GM12891 (cell line): ENCODE results near the gene ENTPD8.
"Not testable (repeated sequence)": the region's sequence is repeated elsewhere in the genome, so short reads cannot be mapped to it uniquely, and the experiment has no call there.

Experiments
- DNase-seq: peaks from one replicate; pipeline ENCODE4 v3.0.0; 2011; ENCODE audit warnings: low spot score; ENCODE audit not compliant: insufficient read length
- FAIRE-seq: peaks from 2 replicates; lab custom pipeline; 2011; peaks lifted over from hg19 to GRCh38; lab: Jason Lieb, UNC
- PAX5 ChIP-seq: IDR thresholded peaks from 2 replicates; pipeline ENCODE4 v1.6.1; 2011; ENCODE audit warnings: low read length, moderate library complexity, mild to moderate bottlenecking; ENCODE audit not compliant: insufficient read depth, severe bottlenecking
- POLR2A ChIP-seq: IDR thresholded peaks from 2 replicates; pipeline ENCODE4 v1.6.1; 2011; ENCODE audit warnings: low read depth, low read length, control low read depth
- POLR2AphosphoS5 ChIP-seq: IDR thresholded peaks from 2 replicates; pipeline ENCODE4 v1.6.1; 2011; ENCODE audit warnings: low read depth, low read length, control low read depth
- POU2F2 ChIP-seq: IDR thresholded peaks from 2 replicates; pipeline ENCODE4 v1.6.1; 2011; ENCODE audit warnings: low read depth, mild to moderate bottlenecking, control low read depth, low read length, moderate library complexity
- SPI1 ChIP-seq: IDR thresholded peaks from 2 replicates; pipeline ENCODE4 v1.6.1; 2011; ENCODE audit warnings: low read depth, low read length, control low read depth
- TAF1 ChIP-seq: IDR thresholded peaks from 2 replicates; pipeline ENCODE4 v1.6.1; 2011; ENCODE audit warnings: low read depth, low read length, control low read depth

ENTPD8 gene

GRCh38 chr9:137415451-137415850, 25.7 kb downstream of the ENTPD8 start:
- TF ChIP-seq POU2F2, result no peak
- no peak for TF ChIP-seq SPI1
- TF ChIP-seq TAF1, result no peak
- TF ChIP-seq PAX5, result no peak
- no peak for TF ChIP-seq POLR2AphosphoS5
- TF ChIP-seq POLR2A, result no peak
- no peak for DNase-seq
- FAIRE-seq, result no peak

DNA sequence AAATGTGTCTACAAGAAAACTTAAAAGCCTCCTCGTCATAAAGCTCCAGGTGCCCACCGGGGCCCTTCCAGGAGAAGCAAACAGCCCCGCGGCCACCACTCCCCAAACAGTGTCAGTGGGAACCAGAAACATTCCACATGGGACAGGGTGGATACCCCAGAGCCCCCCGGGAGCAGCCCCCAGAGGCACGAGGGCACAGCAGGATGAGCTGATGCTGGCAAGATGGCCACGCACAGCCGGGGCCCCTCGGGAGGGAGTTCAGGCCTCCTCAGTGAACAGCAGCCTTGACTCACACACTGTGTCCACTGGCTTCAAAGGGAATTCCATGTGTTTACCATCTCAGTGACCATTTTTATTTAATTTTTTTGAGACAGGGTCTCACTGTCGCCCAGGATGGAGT, 28.7 kb downstream of the ENTPD8 start:
- no peak for DNase-seq
- TF ChIP-seq TAF1 (no peak), PAX5 (no peak), POLR2AphosphoS5 (no peak), POU2F2 (no peak), SPI1 (no peak), POLR2A (no peak)
- no peak for FAIRE-seq

GRCh38 chr9:137411645-137412380, 29.3 kb downstream of the ENTPD8 start:
- FAIRE-seq (peak; percentile 85), DNase-seq (peak; percentile 88)

GRCh38 chr9:137411260-137411644, 29.9 kb downstream of the ENTPD8 start:
- DNase-seq, result no peak
- TF ChIP-seq TAF1 (no peak), PAX5 (no peak), POU2F2 (no peak), POLR2A (no peak), SPI1 (no peak), POLR2AphosphoS5 (no peak)
- FAIRE-seq, result no peak

More at GRCh38 chr9:137411645-137412380, 29.3 kb downstream of the ENTPD8 start:
- TF ChIP-seq TAF1 (no peak), POLR2A (no peak), PAX5 (no peak), SPI1 (no peak)

- no peak for TF ChIP-seq POLR2AphosphoS5
- no peak for TF ChIP-seq POU2F2
- TF ChIP-seq TAF1, result no peak
- TF ChIP-seq PAX5, result no peak
- no peak for TF ChIP-seq POLR2A
- TF ChIP-seq SPI1, result no peak
- FAIRE-seq, result no peak
- DNase-seq, result no peak
Measured at GRCh38 chr9:137410891-137411249, 30.3 kb downstream of the ENTPD8 start.

- not testable (repeated sequence) for DNase-seq, FAIRE-seq
Measured at GRCh38 chr9:137410236-137410890, 30.8 kb downstream of the ENTPD8 start.

DNA sequence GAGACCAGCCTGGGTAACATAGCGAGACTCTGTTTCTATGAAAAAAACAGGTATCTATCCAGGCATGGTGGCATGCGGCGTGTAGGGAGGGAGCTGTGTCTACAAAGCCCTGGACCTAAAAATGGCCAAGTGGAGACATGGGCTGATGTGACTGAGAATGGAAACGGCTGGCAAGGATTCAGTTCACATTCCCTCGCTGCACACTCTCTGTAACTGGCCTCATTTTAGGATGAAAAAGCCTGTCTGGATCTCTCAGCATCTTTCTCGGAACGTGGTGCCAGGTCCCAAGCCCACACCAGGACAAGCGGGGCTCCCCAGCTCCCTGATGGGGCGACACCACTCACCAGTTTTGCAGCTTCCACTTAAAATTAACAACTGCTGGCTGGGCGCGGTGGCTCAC, 31.6 kb downstream of the ENTPD8 start:
- no peak for TF ChIP-seq POLR2A
- TF ChIP-seq POLR2AphosphoS5, result no peak
- no peak for TF ChIP-seq PAX5
- TF ChIP-seq TAF1, result no peak
- TF ChIP-seq SPI1, result no peak
- no peak for TF ChIP-seq POU2F2
- DNase-seq, result no peak
- no peak for FAIRE-seq

DNA sequence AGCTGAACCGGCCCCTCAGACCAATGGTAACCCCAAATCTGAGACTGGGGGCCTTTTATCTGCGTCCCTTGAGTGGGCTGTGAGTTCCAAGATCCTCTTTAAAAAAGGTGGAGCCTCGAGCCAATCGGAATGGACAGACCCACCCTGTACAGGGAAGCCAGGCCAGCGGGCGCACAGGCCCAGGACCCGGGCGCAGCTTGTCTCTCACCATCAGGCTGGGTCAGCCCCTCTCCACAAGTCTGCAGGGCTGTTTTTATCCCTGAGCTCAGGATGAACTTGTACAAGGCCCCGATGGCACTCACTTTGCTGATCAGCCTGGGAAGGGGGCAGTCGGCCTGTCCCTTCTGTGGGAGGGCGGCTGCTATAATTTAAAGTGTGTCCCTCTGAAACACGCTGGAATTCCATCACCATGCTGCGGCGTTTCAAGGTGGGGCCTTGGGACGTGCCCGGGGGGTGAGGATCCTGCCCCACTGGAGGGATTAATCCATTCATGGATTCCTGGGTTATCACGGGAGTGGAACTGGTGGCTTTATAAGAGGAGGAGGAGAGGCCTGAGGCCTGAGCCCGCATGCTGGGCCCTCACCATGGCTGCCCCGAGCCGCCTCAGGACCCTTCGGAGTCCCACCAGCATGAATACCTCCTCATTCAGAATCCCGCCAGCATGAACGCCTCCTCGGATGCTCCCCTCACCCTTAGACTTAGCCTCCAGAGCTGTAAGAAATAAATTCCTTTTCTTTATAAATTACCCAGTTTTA, 32.3 kb downstream of the ENTPD8 start:
- DNase-seq (no peak), FAIRE-seq (no peak)

DNA sequence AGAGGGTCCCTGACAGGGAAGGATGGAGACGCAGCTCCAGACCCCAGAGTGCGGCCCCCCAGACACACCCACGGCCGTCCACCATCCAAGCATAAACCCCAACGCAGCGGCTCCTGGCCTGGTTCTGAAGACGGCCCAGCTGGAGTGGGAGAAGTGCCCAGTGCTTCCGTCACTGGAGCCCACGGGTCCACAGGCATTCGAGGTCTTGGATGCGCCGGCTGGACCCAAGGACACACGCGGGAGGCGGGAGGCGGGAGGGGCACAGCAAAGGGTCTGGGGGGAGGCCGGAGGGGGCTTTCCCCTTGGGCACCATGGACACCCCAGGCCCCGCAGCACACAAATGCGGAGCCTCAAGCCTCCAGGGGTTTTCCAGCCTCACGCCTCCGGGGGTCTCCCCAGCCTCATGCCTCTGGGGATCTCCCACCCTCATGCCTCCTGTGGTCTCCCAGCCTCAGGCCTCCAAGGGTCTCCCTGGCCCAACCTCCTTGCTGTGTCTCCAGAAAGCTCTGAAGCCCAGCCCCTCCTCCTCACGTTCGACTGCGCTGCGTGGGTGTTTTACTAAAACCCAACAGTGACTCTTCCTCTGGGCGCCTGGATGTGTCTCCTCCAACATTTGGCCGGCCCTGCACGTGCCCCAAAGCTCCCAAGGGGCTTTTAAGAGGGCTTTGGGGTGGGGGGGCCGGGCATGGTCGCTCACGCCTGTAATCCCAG, 33.4 kb downstream of the ENTPD8 start:
- no peak for TF ChIP-seq SPI1
- TF ChIP-seq POLR2AphosphoS5, result no peak
- TF ChIP-seq POU2F2, result no peak
- no peak for TF ChIP-seq PAX5
- TF ChIP-seq TAF1, result no peak
- no peak for TF ChIP-seq POLR2A
- DNase-seq, result no peak
- FAIRE-seq, result no peak

More for the DNA sequence above, 32.3 kb downstream of the ENTPD8 start:
- TF ChIP-seq PAX5 (no peak), SPI1 (no peak), POU2F2 (no peak), POLR2AphosphoS5 (no peak), TAF1 (no peak), POLR2A (no peak)
